B cell (primary cell): Measurements from ENCODE around the gene PTPRC. TPM values are rescaled to one million over a fixed set of nuclear protein-coding genes. Genes with fewer than 3 reads are reported as not detected.

Source experiments
- ATAC-seq: fragments of 200-7000 bp; cut with Tn5 transposase; one replicate; pipeline ENCODE4 v1.10.0; 2021; ENCODE audit warnings: low read depth, mild to moderate bottlenecking, moderate number of reproducible peaks, moderate library complexity
- CTCF ChIA-PET: fragments of 350-600 bp; sonication (Branson Sonifier 250); formaldehyde crosslinking; loops from one replicate; lab custom pipeline; 2021; ENCODE audit warnings: antibody characterized with exemption, inconsistent platforms; lab: Charles Lee
- POLR2A ChIA-PET: fragments of 350-600 bp; sonication (Branson Sonifier 250); formaldehyde crosslinking; loops from one replicate; lab custom pipeline; 2021; ENCODE audit warnings: antibody characterized with exemption; lab: Charles Lee
- DNase-seq: peaks from one replicate; pipeline ENCODE4 v3.0.0; 2013
- H2AFZ ChIP-seq: 2 replicates; pipeline ENCODE4 v1.6.1; 2012; ENCODE audit warnings: mild to moderate bottlenecking, low read depth, low read length; ENCODE audit not compliant: insufficient read depth, poor library complexity, severe bottlenecking
- H3K27ac ChIP-seq, 2 donors: 1 replicate in 1 of 2; 2 replicates in 1 of 2; pipeline ENCODE4 v1.5.1; 2012 to 2013; ENCODE audit warnings: low read length in 2 of 2, mild to moderate bottlenecking in 2 of 2, moderate library complexity in 1 of 2
- H3K27me3 ChIP-seq, 4 experiments: fragments of 200-600 bp in 1 of 4; sonication (generic) in 1 of 4; replicated peaks in 1 of 4; 1 replicate in 2 of 4; 2 replicates in 2 of 4; pipeline versions ENCODE4 v1.6.1 to v1.7.0; 2013 to 2016; ENCODE audit warnings: low read length in 3 of 4, mild to moderate bottlenecking in 2 of 4, mixed read lengths in 1 of 4, moderate library complexity in 1 of 4; ENCODE audit not compliant: insufficient read depth in 4 of 4, control insufficient read depth in 3 of 4; ENCODE audit errors: control extremely low read depth in 1 of 4
- H3K36me3 ChIP-seq, 2 experiments: replicated peaks in 1 of 2; 1 replicate in 1 of 2; 2 replicates in 1 of 2; pipeline versions ENCODE4 v1.6.1 to v1.7.1; 2013; ENCODE audit warnings: low read length in 1 of 2; ENCODE audit not compliant: insufficient read depth in 2 of 2, control insufficient read depth in 1 of 2; ENCODE audit errors: control extremely low read depth in 1 of 2, extremely low read depth in 1 of 2
- H3K4me1 ChIP-seq, 2 donors: fragments of 200-600 bp in 1 of 2; sonication (generic) in 1 of 2; 1 replicate in 1 of 2; 2 replicates in 1 of 2; pipeline versions ENCODE4 v1.5.1 to v1.6.1; 2013 to 2017; ENCODE audit warnings: low read length in 2 of 2; ENCODE audit not compliant: control insufficient read depth in 2 of 2, insufficient read depth in 2 of 2
- H3K4me2 ChIP-seq: replicated peaks from 2 replicates; pipeline ENCODE3; 2012; ENCODE audit warnings: mild to moderate bottlenecking, low read depth, low read length; ENCODE audit not compliant: poor library complexity, severe bottlenecking
- H3K4me3 ChIP-seq, 5 experiments: fragments of 200-600 bp in 1 of 5; sonication (generic) in 1 of 5; 1 replicate in 3 of 5; 2 replicates in 2 of 5; pipeline versions ENCODE4 v1.5.1 to v1.7.0; 2011 to 2016; ENCODE audit warnings: low read length in 4 of 5, mild to moderate bottlenecking in 4 of 5, low read depth in 2 of 5, control low read depth in 1 of 5, moderate library complexity in 1 of 5; ENCODE audit not compliant: insufficient read depth in 1 of 5; ENCODE audit errors: control extremely low read depth in 1 of 5, extremely low read depth in 1 of 5
- H3K79me2 ChIP-seq: fragments of 200-600 bp; sonication (generic); one replicate; pipeline ENCODE4 v1.6.0; 2016; ENCODE audit warnings: low read length; ENCODE audit not compliant: control insufficient read depth, insufficient read depth
- H3K9ac ChIP-seq: fragments of 200-600 bp; sonication (generic); 2 replicates; pipeline ENCODE4 v1.6.1; 2017; ENCODE audit warnings: mild to moderate bottlenecking, low read length, moderate library complexity
- H3K9me3 ChIP-seq, 3 donors: one replicate each; pipeline versions ENCODE4 v1.6.1 to v1.7.1; 2013; ENCODE audit warnings: low read length in 2 of 3; ENCODE audit not compliant: control insufficient read depth in 2 of 3, insufficient read depth in 1 of 3; ENCODE audit errors: control extremely low read depth in 1 of 3
- H4K20me1 ChIP-seq: 2 replicates; pipeline ENCODE4 v1.6.0; 2012; ENCODE audit warnings: mild to moderate bottlenecking, low read length; ENCODE audit not compliant: insufficient read depth, control insufficient read depth, poor library complexity, severe bottlenecking
- H3K27ac Mint-ChIP-seq: one replicate; pipeline ENCODE4 v1.8.0; 2021; ENCODE audit warnings: mixed read lengths
- H3K27me3 Mint-ChIP-seq: one replicate; pipeline ENCODE4 v1.8.0; 2021; ENCODE audit warnings: mixed read lengths
- H3K4me1 Mint-ChIP-seq: one replicate; pipeline ENCODE4 v1.8.0; 2021; ENCODE audit warnings: mixed read lengths
- H3K4me3 Mint-ChIP-seq: one replicate; pipeline ENCODE4 v1.8.0; 2021; ENCODE audit warnings: mixed read lengths
- H3K9me3 Mint-ChIP-seq: one replicate; pipeline ENCODE4 v1.8.0; 2022; ENCODE audit warnings: mixed read lengths; ENCODE audit not compliant: insufficient read depth
- CTCF ChIP-seq: fragments of 200-600 bp; IDR thresholded peaks from one replicate; pipeline ENCODE4 v1.8.0; 2022; ENCODE audit warnings: antibody characterized with exemption, mild to moderate bottlenecking
- EZH2 ChIP-seq: IDR thresholded peaks from 2 replicates; pipeline ENCODE4 v1.6.1; 2012; ENCODE audit warnings: borderline replicate concordance, low read depth, mild to moderate bottlenecking, moderate library complexity, low read length; ENCODE audit not compliant: insufficient read depth, poor library complexity, severe bottlenecking
- WGBS: methylation state at CpG from one replicate; pipeline ENCODE4 v1.1.5; 2013; ENCODE audit warnings: missing lambda C conversion rate; ENCODE audit not compliant: insufficient coverage; 5-methylcytosine and 5-hydroxymethylcytosine counted together
- intact Hi-C: fragments of 100-400 bp; cut with micrococcal nuclease; formaldehyde crosslinking; loops from one replicate; pipeline ENCODE4 v1.10.0; 2022
- polyA plus RNA-seq: library from polyadenylated mRNA; depleted of rRNA; stranded (reverse); fragments of >200 nt; gene quantifications from 2 replicates; pipeline ENCODE4 v1.2.3, GENCODE V29; 2012
- total RNA-seq, 2 donors: library from RNA; stranded (reverse); fragments of 120-200 nt in 1 of 2; gene quantifications; 1 replicate in 1 of 2; 2 replicates in 1 of 2; pipeline versions ENCODE4 v1.2.3 to v1.2.4, GENCODE V29; 2013 to 2022

Gene PTPRC
- total and polyA plus RNA-seq, 2 donors (not counting 1 experiment from before 2014, with no cell fraction given) = 151 to 543 TPM

DNA sequence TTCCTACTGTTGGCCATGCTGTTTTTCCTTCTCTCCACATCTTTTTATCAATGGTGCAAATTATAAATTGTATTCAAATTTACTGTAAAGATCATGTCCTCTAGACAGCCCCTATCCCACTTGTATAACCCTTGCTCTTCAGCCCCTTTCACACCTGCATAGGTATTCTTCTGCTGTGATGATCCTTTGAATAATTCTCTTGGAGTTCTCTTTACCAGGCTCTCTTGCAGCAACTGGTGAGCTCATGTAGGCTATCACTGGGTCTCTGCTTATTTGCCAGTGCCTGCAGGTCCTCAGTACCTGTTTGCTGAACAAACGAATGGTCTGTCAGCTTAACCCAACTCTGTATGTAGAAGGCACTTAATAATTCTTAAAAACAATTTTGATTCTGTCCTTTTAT lies 8.2 kb downstream of the PTPRC start:
- DNase-seq = no peak

DNA sequence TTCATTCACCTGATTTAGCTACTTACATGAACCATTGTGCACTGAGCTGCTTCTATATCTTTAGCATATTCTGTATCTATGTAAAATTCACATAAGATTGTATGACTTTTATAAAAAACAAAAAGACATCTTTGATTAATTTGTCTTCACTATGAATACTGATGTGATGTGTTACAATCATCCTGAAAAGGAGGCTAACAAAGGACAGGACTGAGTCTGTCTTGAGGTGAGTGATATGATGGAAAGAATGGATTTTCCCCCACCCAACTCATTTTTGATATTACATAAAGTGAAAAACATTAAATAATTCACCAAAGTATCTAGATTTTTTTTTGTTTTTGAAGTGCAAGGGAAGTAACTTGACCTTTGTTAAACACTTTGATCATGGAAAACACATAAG lies 9.8 kb downstream of the PTPRC start:
- Histone ChIP-seq H3K9ac (peak overlapping the region; percentile 18), H3K27me3 (no peaks in the 10 kb centered on the region), H3K27ac (peak overlapping the region; percentile 9 to 90), H3K79me2 (peaks cover 100% of the 10 kb centered on the region), H3K9me3 (no peaks in the 10 kb centered on the region), H3K36me3 (peaks cover 24 to 69% of the 10 kb centered on the region in 2 experiments), H3K4me2 (peak overlapping the region; percentile 83), H4K20me1 (peaks cover 48% of the 10 kb centered on the region), H2AFZ (no peak overlapping the region), H3K4me3 (no peak overlapping the region), H3K4me1 (peaks cover 42 to 96% of the 10 kb centered on the region in 2 donors)
- ATAC-seq (no peak), DNase-seq (no peak)
- no peaks in the 10 kb centered on the region for H3K9me3 Mint-ChIP-seq
- intact Hi-C loops = no loop called here
- ChIA-PET CTCF (no interaction called here), POLR2A (no interaction called here)
- TF ChIP-seq EZH2 (no peak), CTCF (no peak)
- peak overlapping the region; percentile 74 for H3K27ac Mint-ChIP-seq
- no peaks in the 10 kb centered on the region for H3K27me3 Mint-ChIP-seq
- peaks cover 73% of the 10 kb centered on the region for H3K4me1 Mint-ChIP-seq
- H3K4me3 Mint-ChIP-seq = peak overlapping the region; percentile 42

More for the DNA sequence above, 8.2 kb downstream of the PTPRC start:
- Mint-ChIP-seq H3K27me3 (no peaks in the 10 kb centered on the region), H3K27ac (peak overlapping the region; percentile 51), H3K4me3 (peak overlapping the region; percentile 60), H3K9me3 (no peaks in the 10 kb centered on the region), H3K4me1 (peaks cover 79% of the 10 kb centered on the region)
- peak overlapping the region; percentile 34 for H3K9ac ChIP-seq
- ChIA-PET POLR2A (no interaction called here), CTCF (no interaction called here)
- TF ChIP-seq EZH2 (no peak), CTCF (no peak)
- H2AFZ ChIP-seq = no peak overlapping the region
- no CpG with 5 or more reads among the region's 1 CpG for WGBS
- H3K79me2 ChIP-seq = peaks cover 100% of the 10 kb centered on the region
- peak overlapping the region in 1 of 2 donors; percentile 90 for H3K27ac ChIP-seq
- no peak for ATAC-seq
- intact Hi-C loops = no loop called here
- H3K4me3 ChIP-seq = peak overlapping the region in 3 of 5 experiments; percentile 12 to 21 (median 18)
- H3K36me3 ChIP-seq = peaks cover 25 to 73% of the 10 kb centered on the region in 2 experiments
- no peaks in the 10 kb centered on the region for H3K27me3 ChIP-seq
- H3K4me2 ChIP-seq = peak overlapping the region; percentile 83
- H3K9me3 ChIP-seq = no peaks in the 10 kb centered on the region
- peaks cover 48% of the 10 kb centered on the region for H4K20me1 ChIP-seq
- peaks cover 41 to 97% of the 10 kb centered on the region in 2 donors for H3K4me1 ChIP-seq
